Mesendoderm (in vitro differentiated cells): ENCODE results near the gene OR51A4.

Experiments
- DNase-seq: peaks from one replicate; pipeline ENCODE4 v3.0.0; 2013
- H2AK5ac ChIP-seq: 2 replicates; pipeline ENCODE4 v1.6.1; 2013; ENCODE audit warnings: low read length, inconsistent platforms
- H2BK120ac ChIP-seq: 2 replicates; pipeline ENCODE4 v1.6.1; 2013; ENCODE audit warnings: low read depth, mild to moderate bottlenecking, low read length, moderate library complexity, mixed read lengths
- H2BK15ac ChIP-seq: replicated peaks from 2 replicates; pipeline ENCODE4 v1.6.1; 2013; ENCODE audit warnings: low read depth, mild to moderate bottlenecking, moderate library complexity
- H2BK5ac ChIP-seq: 2 replicates; pipeline ENCODE4 v1.6.1; 2013; ENCODE audit warnings: low read length, inconsistent platforms
- H3K18ac ChIP-seq: 2 replicates; pipeline ENCODE4 v1.6.1; 2013; ENCODE audit warnings: mild to moderate bottlenecking, low read length, mixed read lengths
- H3K23ac ChIP-seq: one replicate; pipeline ENCODE4 v1.6.1; 2013; ENCODE audit warnings: low read length
- H3K27ac ChIP-seq: 2 replicates; pipeline ENCODE4 v1.5.1; 2013; ENCODE audit warnings: low read depth, mild to moderate bottlenecking, inconsistent platforms, low read length, moderate library complexity
- H3K27me3 ChIP-seq: 2 replicates; pipeline ENCODE4 v1.6.1; 2013; ENCODE audit warnings: low read length, control low read depth, mild to moderate bottlenecking, inconsistent platforms; ENCODE audit not compliant: insufficient read depth, poor library complexity
- H3K36me3 ChIP-seq: 2 replicates; pipeline ENCODE4 v1.6.1; 2013; ENCODE audit warnings: low read length, inconsistent platforms; ENCODE audit not compliant: control insufficient read depth, insufficient read depth
- H3K4ac ChIP-seq: one replicate; pipeline ENCODE4 v1.6.1; 2013; ENCODE audit warnings: low read depth, mild to moderate bottlenecking, low read length, moderate library complexity
- H3K4me1 ChIP-seq: 2 replicates; pipeline ENCODE4 v1.6.1; 2013; ENCODE audit warnings: low read depth, low read length, inconsistent platforms; ENCODE audit not compliant: control insufficient read depth
- H3K4me2 ChIP-seq: 2 replicates; pipeline ENCODE4 v1.6.1; 2013; ENCODE audit warnings: low read length
- H3K4me3 ChIP-seq: 2 replicates; pipeline ENCODE4 v1.5.1; 2013; ENCODE audit warnings: mild to moderate bottlenecking, low read length
- H3K56ac ChIP-seq: one replicate; pipeline ENCODE4 v1.6.1; 2013; ENCODE audit warnings: low read length
- H3K79me1 ChIP-seq: 2 replicates; pipeline ENCODE4 v1.6.1; 2013; ENCODE audit warnings: low read length, inconsistent platforms
- H3K79me2 ChIP-seq: 2 replicates; pipeline ENCODE4 v1.6.1; 2013; ENCODE audit warnings: mild to moderate bottlenecking, low read length; ENCODE audit not compliant: control insufficient read depth, insufficient read depth
- H3K9ac ChIP-seq: 2 replicates; pipeline ENCODE4 v1.6.1; 2013; ENCODE audit warnings: low read length, inconsistent platforms
- H4K5ac ChIP-seq: one replicate; pipeline ENCODE4 v1.6.1; 2013; ENCODE audit warnings: low read length
- H4K8ac ChIP-seq: one replicate; pipeline ENCODE4 v1.6.1; 2013; ENCODE audit warnings: low read depth, mild to moderate bottlenecking, control low read depth, low read length, moderate library complexity
- WGBS: extraction: QIAGEN DNeasy Blood & Tissue Kit; methylation state at CpG from one replicate; pipeline ENCODE4 v1.1.7; 2013; ENCODE audit warnings: low lambda C conversion rate, missing lambda C conversion rate; ENCODE audit not compliant: insufficient coverage; ENCODE audit errors: extremely low coverage; 5-methylcytosine and 5-hydroxymethylcytosine counted together

OR51A4 gene

GRCh38 chr11:4932751-4933150 is 14.7 kb downstream of the OR51A4 start:
- Histone ChIP-seq H3K9ac (no peak overlapping the region), H2BK120ac (no peak overlapping the region)
- WGBS: 100% methylated on average over 3 of the region's 4 CpGs

GRCh38 chr11:4926608-4927007 is 20.8 kb downstream of the OR51A4 start:
- no peaks in the 10 kb centered on the region for H3K79me1 ChIP-seq
- H3K27me3 ChIP-seq: no peaks in the 10 kb centered on the region
- H3K27ac ChIP-seq: no peak overlapping the region
- H3K56ac ChIP-seq: no peak overlapping the region
- no peaks in the 10 kb centered on the region for H3K36me3 ChIP-seq
- no peaks in the 10 kb centered on the region for H3K79me2 ChIP-seq
- no peak overlapping the region for H2BK5ac ChIP-seq
- no peak overlapping the region for H3K4ac ChIP-seq
- no peaks in the 10 kb centered on the region for H3K4me1 ChIP-seq
- DNase-seq: no peak
- no peak overlapping the region for H3K23ac ChIP-seq
- H3K9ac ChIP-seq: no peak overlapping the region
- no peak overlapping the region for H3K18ac ChIP-seq
- no peak overlapping the region for H4K5ac ChIP-seq
- no peak overlapping the region for H3K4me2 ChIP-seq
- H2BK120ac ChIP-seq: no peak overlapping the region
- H4K8ac ChIP-seq: no peak overlapping the region
- H2BK15ac ChIP-seq: no peak overlapping the region
- no peak overlapping the region for H3K4me3 ChIP-seq
- no peak overlapping the region for H2AK5ac ChIP-seq

More at GRCh38 chr11:4932751-4933150, 14.7 kb downstream of the OR51A4 start:
- no peaks in the 10 kb centered on the region for H3K27me3 ChIP-seq
- H3K18ac ChIP-seq: no peak overlapping the region
- H3K27ac ChIP-seq: no peak overlapping the region
- H2BK15ac ChIP-seq: no peak overlapping the region
- no peak overlapping the region for H2AK5ac ChIP-seq
- no peak overlapping the region for H3K4ac ChIP-seq
- H3K56ac ChIP-seq: no peak overlapping the region
- H3K4me1 ChIP-seq: no peaks in the 10 kb centered on the region
- no peaks in the 10 kb centered on the region for H3K36me3 ChIP-seq
- no peak for DNase-seq
- H4K5ac ChIP-seq: no peak overlapping the region
- no peak overlapping the region for H3K4me3 ChIP-seq
- no peak overlapping the region for H3K4me2 ChIP-seq
- H4K8ac ChIP-seq: no peak overlapping the region
- H3K79me2 ChIP-seq: no peaks in the 10 kb centered on the region
- H2BK5ac ChIP-seq: no peak overlapping the region
- H3K79me1 ChIP-seq: no peaks in the 10 kb centered on the region
- no peak overlapping the region for H3K23ac ChIP-seq

GRCh38 chr11:4924239-4924638 is 23.2 kb downstream of the OR51A4 start, which contains the start of gene OR51G1:
Gene OR51G1 (minus strand): TSS chr11:4924339. CDS start chr11:4924339, 0 bp downstream.
- no peak within 1 kb of the TSS for H3K27ac ChIP-seq
- H3K36me3 ChIP-seq: no peaks in the 10 kb centered on the region
- H3K4me1 ChIP-seq: no peaks in the 10 kb centered on the region
- H4K5ac ChIP-seq: no peak within 1 kb of the TSS
- no peak within 1 kb of the TSS for H2BK15ac ChIP-seq
- no peak within 1 kb of the TSS for H3K4ac ChIP-seq
- H3K79me2 ChIP-seq: no peaks in the 10 kb centered on the region
- H3K79me1 ChIP-seq: no peaks in the 10 kb centered on the region
- H3K9ac ChIP-seq: no peak within 1 kb of the TSS
- H2BK5ac ChIP-seq: no peak within 1 kb of the TSS
- no peak within 1 kb of the TSS for H3K23ac ChIP-seq
- H3K56ac ChIP-seq: no peak within 1 kb of the TSS
- WGBS: no CpG with 5 or more reads among the region's 1 CpG
- no peak within 1 kb of the TSS for H3K18ac ChIP-seq
- H3K4me2 ChIP-seq: no peak within 1 kb of the TSS
- H2AK5ac ChIP-seq: no peak within 1 kb of the TSS
- no peak within 1 kb of the TSS for H3K4me3 ChIP-seq
- no peak within 1 kb of the TSS for H2BK120ac ChIP-seq
- no peaks in the 10 kb centered on the region for H3K27me3 ChIP-seq
- no peak within 1 kb of the TSS for H4K8ac ChIP-seq
- no peak for DNase-seq

- Histone ChIP-seq H3K27me3 (no peaks in the 10 kb centered on the region), H3K23ac (no peak overlapping the region), H2BK5ac (no peak overlapping the region), H3K4me2 (no peak overlapping the region), H3K27ac (no peak overlapping the region), H3K4me3 (no peak overlapping the region), H3K79me2 (no peaks in the 10 kb centered on the region), H3K4me1 (no peaks in the 10 kb centered on the region), H3K18ac (no peak overlapping the region), H3K56ac (no peak overlapping the region), H3K36me3 (no peaks in the 10 kb centered on the region), H4K5ac (no peak overlapping the region), H3K79me1 (no peaks in the 10 kb centered on the region), H3K9ac (no peak overlapping the region), H2BK15ac (no peak overlapping the region), H3K4ac (no peak overlapping the region), H4K8ac (no peak overlapping the region), H2AK5ac (no peak overlapping the region), H2BK120ac (no peak overlapping the region)
- no CpG with 5 or more reads among the region's 1 CpG for WGBS
- no peak for DNase-seq
Measured at GRCh38 chr11:4922304-4922703, 25.1 kb downstream of the OR51A4 start.

GRCh38 chr11:4921796-4922195 is 25.6 kb downstream of the OR51A4 start:
- H3K9ac ChIP-seq: no peak overlapping the region
- no peaks in the 10 kb centered on the region for H3K4me1 ChIP-seq
- H4K5ac ChIP-seq: no peak overlapping the region
- no peak overlapping the region for H2BK120ac ChIP-seq
- no peak for DNase-seq
- H3K56ac ChIP-seq: no peak overlapping the region
- H3K23ac ChIP-seq: no peak overlapping the region
- no peaks in the 10 kb centered on the region for H3K79me2 ChIP-seq
- H3K4me2 ChIP-seq: no peak overlapping the region
- no peak overlapping the region for H3K4me3 ChIP-seq
- H2AK5ac ChIP-seq: no peak overlapping the region
- H2BK15ac ChIP-seq: no peak overlapping the region
- no peaks in the 10 kb centered on the region for H3K36me3 ChIP-seq
- H3K79me1 ChIP-seq: no peaks in the 10 kb centered on the region
- no peak overlapping the region for H3K27ac ChIP-seq
- H3K18ac ChIP-seq: no peak overlapping the region
- WGBS: no CpG with 5 or more reads among the region's 1 CpG
- H2BK5ac ChIP-seq: no peak overlapping the region
- H3K27me3 ChIP-seq: no peaks in the 10 kb centered on the region
- no peak overlapping the region for H3K4ac ChIP-seq
- H4K8ac ChIP-seq: no peak overlapping the region

- Histone ChIP-seq H3K4me2 (no peak within 1 kb of the TSS), H2AK5ac (no peak within 1 kb of the TSS), H3K79me2 (no peaks in the 10 kb centered on the region), H3K27me3 (no peaks in the 10 kb centered on the region), H3K4me3 (no peak within 1 kb of the TSS), H4K8ac (no peak within 1 kb of the TSS), H2BK120ac (no peak within 1 kb of the TSS), H3K9ac (no peak within 1 kb of the TSS), H3K36me3 (no peaks in the 10 kb centered on the region), H2BK15ac (no peak within 1 kb of the TSS), H4K5ac (no peak within 1 kb of the TSS), H2BK5ac (no peak within 1 kb of the TSS), H3K79me1 (no peaks in the 10 kb centered on the region), H3K4me1 (no peaks in the 10 kb centered on the region), H3K56ac (no peak within 1 kb of the TSS), H3K23ac (no peak within 1 kb of the TSS), H3K27ac (no peak within 1 kb of the TSS), H3K18ac (no peak within 1 kb of the TSS), H3K4ac (no peak within 1 kb of the TSS)
- no peak for DNase-seq
- no CpG with 5 or more reads among the region's 4 CpGs for WGBS
Measured at GRCh38 chr11:4919250-4919649, 28.2 kb downstream of the OR51A4 start, which contains the start of gene OR51G2. Gene OR51G2 (minus strand): TSS chr11:4919350. CDS start chr11:4915663, 3,687 bp downstream.
